ENCODE measurements around the gene IFRD1. TPM values are rescaled to one million over a fixed set of nuclear protein-coding genes. Genes with fewer than 3 reads are reported as not detected.

IFRD1 gene
- polyA plus RNA-seq, 1 donor (not counting 4 experiments of a cell fraction or from before 2014, with no cell fraction given) = 38.3 TPM

DNA sequence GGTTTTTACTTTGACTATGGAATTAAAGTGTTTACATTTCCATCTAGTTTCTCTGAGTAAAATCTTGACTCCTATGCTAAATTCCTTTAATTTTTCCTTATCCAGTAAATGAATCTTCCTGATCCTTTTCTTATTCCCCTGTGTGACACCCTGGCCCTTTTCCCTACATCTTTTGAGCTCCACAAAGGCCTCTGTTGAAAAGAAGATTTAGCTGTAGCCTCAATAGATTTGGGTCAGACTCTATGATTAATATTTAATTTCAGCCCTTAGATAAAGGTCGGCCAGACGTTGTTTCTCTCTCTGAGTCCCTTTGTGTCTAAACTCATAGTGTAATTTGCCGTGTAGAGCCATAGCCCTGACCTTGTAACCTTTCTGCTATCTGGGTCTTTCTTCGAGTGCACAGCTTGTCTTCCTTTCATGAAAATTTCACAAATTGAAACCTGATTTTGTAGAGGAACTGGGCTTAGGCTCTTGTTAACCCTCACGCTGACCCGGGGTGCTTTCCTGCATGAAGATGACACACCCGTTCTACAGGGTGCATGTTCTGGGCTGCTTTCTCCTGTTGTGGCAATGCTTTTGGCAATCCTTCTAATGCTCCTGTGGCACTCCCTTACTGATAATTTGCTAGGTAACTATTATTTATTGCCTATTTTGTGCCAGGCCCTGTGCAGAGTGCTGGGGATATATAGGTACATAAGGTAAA is 51.7 kb downstream of the IFRD1 start:
- Histone ChIP-seq H3K4me3 (ENCODE audit: control insufficient read depth in 2 of 3, extremely low read depth in 1 of 3, insufficient read depth in 2 of 3, low read depth in 1 of 3, low read length in 3 of 3) (no peak overlapping the region), H4K20me1 (ENCODE audit: control insufficient read depth, extremely low read depth, insufficient read depth, low read length) (no peaks in the 10 kb centered on the region), H3K27me3 (ENCODE audit: control insufficient read depth, extremely low read depth, insufficient read depth, low read length) (no peaks in the 10 kb centered on the region), H3K27ac (ENCODE audit: control insufficient read depth, insufficient read depth, low read length) (no peak overlapping the region), H3K9me3 (ENCODE audit: control insufficient read depth, low read depth, low read length) (no peaks in the 10 kb centered on the region), H3K9me1 (ENCODE audit: control insufficient read depth, extremely low read depth, insufficient read depth, low read length) (no peaks in the 10 kb centered on the region), H3K4me2 (ENCODE audit: control insufficient read depth, extremely low read depth, insufficient read depth, low read depth, low read length) (peak overlapping the region; percentile 22), H3K36me3 (ENCODE audit: control insufficient read depth in 2 of 2, extremely low read depth in 1 of 2, insufficient read depth in 2 of 2, low read length in 2 of 2) (no peaks in the 10 kb centered on the region), H3K79me2 (ENCODE audit: control insufficient read depth, insufficient read depth, low read length) (no peaks in the 10 kb centered on the region), H3K4me1 (ENCODE audit: control insufficient read depth, extremely low read depth, insufficient read depth, low read length) (peaks cover 2% of the 10 kb centered on the region), H3K9ac (ENCODE audit: control insufficient read depth, extremely low read depth, insufficient read depth, low read length) (no peak overlapping the region), H2AFZ (ENCODE audit: control insufficient read depth, low read length) (peak overlapping the region; percentile 63)
- DNase-seq (ENCODE audit: low read depth, low spot score) = no peak
- TF ChIP-seq EZH2 (IDR thresholded peaks at IDR 0.05; ENCODE audit: low read length) = no peak
- TF ChIP-seq, protein P1, sequence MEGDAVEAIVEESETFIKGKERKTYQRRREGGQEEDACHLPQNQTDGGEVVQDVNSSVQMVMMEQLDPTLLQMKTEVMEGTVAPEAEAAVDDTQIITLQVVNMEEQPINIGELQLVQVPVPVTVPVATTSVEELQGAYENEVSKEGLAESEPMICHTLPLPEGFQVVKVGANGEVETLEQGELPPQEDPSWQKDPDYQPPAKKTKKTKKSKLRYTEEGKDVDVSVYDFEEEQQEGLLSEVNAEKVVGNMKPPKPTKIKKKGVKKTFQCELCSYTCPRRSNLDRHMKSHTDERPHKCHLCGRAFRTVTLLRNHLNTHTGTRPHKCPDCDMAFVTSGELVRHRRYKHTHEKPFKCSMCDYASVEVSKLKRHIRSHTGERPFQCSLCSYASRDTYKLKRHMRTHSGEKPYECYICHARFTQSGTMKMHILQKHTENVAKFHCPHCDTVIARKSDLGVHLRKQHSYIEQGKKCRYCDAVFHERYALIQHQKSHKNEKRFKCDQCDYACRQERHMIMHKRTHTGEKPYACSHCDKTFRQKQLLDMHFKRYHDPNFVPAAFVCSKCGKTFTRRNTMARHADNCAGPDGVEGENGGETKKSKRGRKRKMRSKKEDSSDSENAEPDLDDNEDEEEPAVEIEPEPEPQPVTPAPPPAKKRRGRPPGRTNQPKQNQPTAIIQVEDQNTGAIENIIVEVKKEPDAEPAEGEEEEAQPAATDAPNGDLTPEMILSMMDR (optimal IDR thresholded peaks at IDR 0.05 in 1 of 3, IDR thresholded peaks at IDR 0.05 in 1 of 3, conservative IDR thresholded peaks at IDR 0.05 in 1 of 3; ENCODE audit: extremely low read depth in 1 of 3, insufficient read depth in 2 of 3, low read length in 3 of 3) = no peak
- FAIRE-seq = no peak
- dilution Hi-C loops (cut with MboI; ENCODE audit: extremely low pct_ligation_motif_present, low sequenced_read_pairs) = no loop called here

GRCh38 chr7:112502700-112503099 is 52.4 kb downstream of the IFRD1 start:
- Histone ChIP-seq H3K27me3 (ENCODE audit: control insufficient read depth, extremely low read depth, insufficient read depth, low read length) (no peaks in the 10 kb centered on the region), H3K36me3 (ENCODE audit: control insufficient read depth in 2 of 2, extremely low read depth in 1 of 2, insufficient read depth in 2 of 2, low read length in 2 of 2) (no peaks in the 10 kb centered on the region), H3K9ac (ENCODE audit: control insufficient read depth, extremely low read depth, insufficient read depth, low read length) (no peak overlapping the region), H3K4me2 (ENCODE audit: control insufficient read depth, extremely low read depth, insufficient read depth, low read depth, low read length) (no peak overlapping the region), H3K4me1 (ENCODE audit: control insufficient read depth, extremely low read depth, insufficient read depth, low read length) (peaks cover 2% of the 10 kb centered on the region), H3K9me1 (ENCODE audit: control insufficient read depth, extremely low read depth, insufficient read depth, low read length) (no peaks in the 10 kb centered on the region), H3K27ac (ENCODE audit: control insufficient read depth, insufficient read depth, low read length) (no peak overlapping the region), H3K9me3 (ENCODE audit: control insufficient read depth, low read depth, low read length) (no peaks in the 10 kb centered on the region), H4K20me1 (ENCODE audit: control insufficient read depth, extremely low read depth, insufficient read depth, low read length) (no peaks in the 10 kb centered on the region), H3K4me3 (ENCODE audit: control insufficient read depth in 2 of 3, extremely low read depth in 1 of 3, insufficient read depth in 2 of 3, low read depth in 1 of 3, low read length in 3 of 3) (no peak overlapping the region), H3K79me2 (ENCODE audit: control insufficient read depth, insufficient read depth, low read length) (no peaks in the 10 kb centered on the region), H2AFZ (ENCODE audit: control insufficient read depth, low read length) (no peak overlapping the region)
- no peak for DNase-seq (ENCODE audit: low read depth, low spot score)
- dilution Hi-C loops (cut with MboI; ENCODE audit: extremely low pct_ligation_motif_present, low sequenced_read_pairs) = no loop called here
- TF ChIP-seq EZH2 (IDR thresholded peaks at IDR 0.05; ENCODE audit: low read length) = no peak
- TF ChIP-seq, protein P1 (optimal IDR thresholded peaks at IDR 0.05 in 1 of 3, IDR thresholded peaks at IDR 0.05 in 1 of 3, conservative IDR thresholded peaks at IDR 0.05 in 1 of 3; ENCODE audit: extremely low read depth in 1 of 3, insufficient read depth in 2 of 3, low read length in 3 of 3) = no peak
- no peak for FAIRE-seq
